DND-41 (cell line): Measurements from ENCODE around the gene PREX1.

ENCODE experiments used
- ATAC-seq: fragments of 200-7000 bp; cut with Tn5 transposase; 3 replicates; pipeline ENCODE4 v1.9.1; 2021; ENCODE audit warnings: low read depth; ENCODE audit not compliant: insufficient read depth
- DNase-seq: peaks from one replicate; pipeline ENCODE4 v3.0.0-alpha.2; 2020
- H2AFZ ChIP-seq: 2 replicates; pipeline ENCODE4 v1.6.0; 2012; ENCODE audit warnings: low read depth, low read length
- H3K27ac ChIP-seq: 2 replicates; pipeline ENCODE4 v1.5.1; 2012; ENCODE audit warnings: low read length, inconsistent platforms
- H3K27me3 ChIP-seq: fragments of 200-600 bp; sonication (generic); 2 replicates; pipeline ENCODE4 v1.6.0; 2012; ENCODE audit warnings: low read length, mild to moderate bottlenecking, inconsistent platforms; ENCODE audit not compliant: insufficient read depth, poor library complexity
- H3K36me3 ChIP-seq: 2 replicates; pipeline ENCODE4 v1.5.1; 2012; ENCODE audit warnings: low read length, inconsistent platforms; ENCODE audit not compliant: insufficient read depth
- H3K4me1 ChIP-seq: 2 replicates; pipeline ENCODE4 v1.5.1; 2012; ENCODE audit warnings: mild to moderate bottlenecking, low read length; ENCODE audit not compliant: insufficient read depth
- H3K4me2 ChIP-seq: 2 replicates; pipeline ENCODE4 v1.6.0; 2012; ENCODE audit warnings: mild to moderate bottlenecking, moderate library complexity, low read length, inconsistent platforms; ENCODE audit not compliant: insufficient read depth
- H3K4me3 ChIP-seq, 2 experiments: fragments of 200-600 bp in 1 of 2; shearing (Covaris generic) in 1 of 2; 2 replicates each; pipeline ENCODE4 v1.5.1; 2012 to 2016; ENCODE audit warnings: inconsistent platforms in 2 of 2, low read length in 2 of 2, mild to moderate bottlenecking in 2 of 2, low read depth in 1 of 2, moderate library complexity in 1 of 2
- H3K79me2 ChIP-seq: 2 replicates; pipeline ENCODE4 v1.6.0; 2012; ENCODE audit warnings: low read length, inconsistent platforms; ENCODE audit not compliant: insufficient read depth
- H3K9ac ChIP-seq: 2 replicates; pipeline ENCODE4 v1.6.0; 2012; ENCODE audit warnings: low read depth, mild to moderate bottlenecking, inconsistent platforms, low read length, moderate library complexity
- H3K9me3 ChIP-seq: 2 replicates; pipeline ENCODE4 v1.5.1; 2012; ENCODE audit warnings: low read length, moderate library complexity, mild to moderate bottlenecking, inconsistent platforms; ENCODE audit not compliant: insufficient read depth, severe bottlenecking
- H4K20me1 ChIP-seq: 2 replicates; pipeline ENCODE4 v1.6.0; 2012; ENCODE audit warnings: low read length; ENCODE audit not compliant: insufficient read depth
- EZH2 ChIP-seq: IDR thresholded peaks from 3 replicates; pipeline ENCODE4 v1.6.1; 2012; ENCODE audit warnings: borderline replicate concordance, low read depth, mild to moderate bottlenecking, moderate library complexity, low read length, inconsistent platforms; ENCODE audit not compliant: severe bottlenecking
- TF ChIP-seq, protein P1 (sequence below): IDR thresholded peaks from 2 replicates; pipeline ENCODE4 v1.5.1; 2012; ENCODE audit warnings: borderline replicate concordance, low read length, moderate library complexity, mild to moderate bottlenecking; ENCODE audit not compliant: poor library complexity, severe bottlenecking; ENCODE audit errors: extremely low read depth

PREX1 gene

DNA sequence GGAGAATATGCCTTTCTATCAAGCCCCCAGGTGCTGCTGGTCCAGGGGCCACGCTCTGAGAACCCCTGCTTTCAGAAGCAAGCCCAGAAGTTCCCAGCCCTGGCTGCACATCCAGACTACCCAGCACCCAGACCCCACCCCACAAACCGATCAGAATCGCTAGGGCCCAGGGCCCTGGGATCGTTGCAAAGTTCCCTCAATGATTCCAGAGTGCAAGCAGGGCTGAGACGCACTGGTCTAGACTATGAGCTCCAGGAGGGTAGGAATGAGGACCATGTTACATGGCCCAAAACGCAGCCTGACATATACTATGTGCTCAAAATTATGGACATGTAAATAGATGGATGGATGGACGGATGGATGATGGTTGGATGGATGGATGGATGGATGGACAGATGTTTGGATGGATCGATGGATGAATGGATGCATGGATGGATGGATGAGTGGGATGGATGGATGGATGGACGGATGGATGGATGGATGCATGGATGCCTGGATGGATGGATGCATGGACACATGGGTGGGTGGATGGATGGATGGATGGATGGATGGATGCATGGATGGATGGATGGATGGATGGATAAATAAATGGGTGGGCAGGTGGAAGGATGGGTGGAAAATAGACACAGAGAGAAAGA, 194.1 kb downstream of the PREX1 start:
- Histone ChIP-seq H3K9me3 (no peaks in the 10 kb centered on the region), H3K27me3 (no peaks in the 10 kb centered on the region), H3K27ac (no peak overlapping the region), H3K79me2 (no peaks in the 10 kb centered on the region), H4K20me1 (peaks cover 6% of the 10 kb centered on the region; the same call in 1 of the 2 replicates), H3K4me1 (no peaks in the 10 kb centered on the region), H3K36me3 (no peaks in the 10 kb centered on the region), H3K4me2 (no peak overlapping the region), H3K9ac (no peak overlapping the region), H2AFZ (no peak overlapping the region), H3K4me3 (no peak overlapping the region)
- ATAC-seq (no peak), DNase-seq (no peak)
- TF ChIP-seq EZH2: no peak
- TF ChIP-seq, protein P1, sequence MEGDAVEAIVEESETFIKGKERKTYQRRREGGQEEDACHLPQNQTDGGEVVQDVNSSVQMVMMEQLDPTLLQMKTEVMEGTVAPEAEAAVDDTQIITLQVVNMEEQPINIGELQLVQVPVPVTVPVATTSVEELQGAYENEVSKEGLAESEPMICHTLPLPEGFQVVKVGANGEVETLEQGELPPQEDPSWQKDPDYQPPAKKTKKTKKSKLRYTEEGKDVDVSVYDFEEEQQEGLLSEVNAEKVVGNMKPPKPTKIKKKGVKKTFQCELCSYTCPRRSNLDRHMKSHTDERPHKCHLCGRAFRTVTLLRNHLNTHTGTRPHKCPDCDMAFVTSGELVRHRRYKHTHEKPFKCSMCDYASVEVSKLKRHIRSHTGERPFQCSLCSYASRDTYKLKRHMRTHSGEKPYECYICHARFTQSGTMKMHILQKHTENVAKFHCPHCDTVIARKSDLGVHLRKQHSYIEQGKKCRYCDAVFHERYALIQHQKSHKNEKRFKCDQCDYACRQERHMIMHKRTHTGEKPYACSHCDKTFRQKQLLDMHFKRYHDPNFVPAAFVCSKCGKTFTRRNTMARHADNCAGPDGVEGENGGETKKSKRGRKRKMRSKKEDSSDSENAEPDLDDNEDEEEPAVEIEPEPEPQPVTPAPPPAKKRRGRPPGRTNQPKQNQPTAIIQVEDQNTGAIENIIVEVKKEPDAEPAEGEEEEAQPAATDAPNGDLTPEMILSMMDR: no peak

DNA sequence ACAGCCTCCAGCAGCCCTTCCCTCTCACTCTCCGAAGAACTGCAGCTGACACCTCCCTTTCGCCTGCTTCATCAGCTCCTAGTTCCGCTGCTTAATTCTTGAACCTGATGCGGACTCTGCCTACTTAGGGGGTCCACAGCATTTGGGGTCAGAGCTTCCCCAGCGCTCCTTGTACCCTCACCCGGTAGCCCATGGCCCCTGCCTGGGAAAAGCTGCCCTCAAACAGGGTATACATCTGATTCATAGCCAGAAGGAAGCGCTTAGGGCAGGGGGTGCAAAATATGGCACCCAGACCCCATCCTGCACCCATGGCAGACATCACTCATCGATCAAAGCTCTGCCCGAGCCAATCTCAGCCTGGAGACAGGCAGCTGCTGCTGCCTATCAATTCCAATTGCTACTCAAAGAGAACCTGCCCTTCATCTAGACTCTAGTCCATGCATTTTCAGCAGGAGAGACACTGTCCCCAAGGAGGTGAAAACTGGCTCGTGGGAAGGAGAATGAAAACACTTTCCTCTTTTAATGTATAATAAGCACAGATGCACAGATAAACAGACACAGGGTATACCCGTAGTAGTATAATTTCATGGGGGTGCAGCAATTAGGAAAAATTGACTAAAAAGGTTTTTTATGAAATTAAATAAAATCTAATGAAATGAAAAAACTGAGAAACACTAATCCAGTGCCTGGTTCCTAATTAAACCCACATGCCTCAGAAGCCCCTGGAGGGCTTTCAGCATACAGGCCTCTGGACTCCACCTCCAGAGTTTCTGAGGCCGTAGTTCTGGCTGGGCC, 194.8 kb downstream of the PREX1 start:
- H3K36me3 ChIP-seq: no peaks in the 10 kb centered on the region
- DNase-seq: no peak
- ATAC-seq: no peak
- no peaks in the 10 kb centered on the region for H3K4me1 ChIP-seq
- H3K27ac ChIP-seq: no peak overlapping the region
- peaks cover 6% of the 10 kb centered on the region; the same call in 1 of the 2 replicates for H4K20me1 ChIP-seq
- no peak overlapping the region for H2AFZ ChIP-seq
- H3K4me3 ChIP-seq: no peak overlapping the region
- H3K9me3 ChIP-seq: no peaks in the 10 kb centered on the region
- H3K79me2 ChIP-seq: no peaks in the 10 kb centered on the region
- H3K27me3 ChIP-seq: no peaks in the 10 kb centered on the region
- no peak overlapping the region for H3K4me2 ChIP-seq
- no peak overlapping the region for H3K9ac ChIP-seq
- TF ChIP-seq EZH2: no peak
- TF ChIP-seq, protein P1: no peak

DNA sequence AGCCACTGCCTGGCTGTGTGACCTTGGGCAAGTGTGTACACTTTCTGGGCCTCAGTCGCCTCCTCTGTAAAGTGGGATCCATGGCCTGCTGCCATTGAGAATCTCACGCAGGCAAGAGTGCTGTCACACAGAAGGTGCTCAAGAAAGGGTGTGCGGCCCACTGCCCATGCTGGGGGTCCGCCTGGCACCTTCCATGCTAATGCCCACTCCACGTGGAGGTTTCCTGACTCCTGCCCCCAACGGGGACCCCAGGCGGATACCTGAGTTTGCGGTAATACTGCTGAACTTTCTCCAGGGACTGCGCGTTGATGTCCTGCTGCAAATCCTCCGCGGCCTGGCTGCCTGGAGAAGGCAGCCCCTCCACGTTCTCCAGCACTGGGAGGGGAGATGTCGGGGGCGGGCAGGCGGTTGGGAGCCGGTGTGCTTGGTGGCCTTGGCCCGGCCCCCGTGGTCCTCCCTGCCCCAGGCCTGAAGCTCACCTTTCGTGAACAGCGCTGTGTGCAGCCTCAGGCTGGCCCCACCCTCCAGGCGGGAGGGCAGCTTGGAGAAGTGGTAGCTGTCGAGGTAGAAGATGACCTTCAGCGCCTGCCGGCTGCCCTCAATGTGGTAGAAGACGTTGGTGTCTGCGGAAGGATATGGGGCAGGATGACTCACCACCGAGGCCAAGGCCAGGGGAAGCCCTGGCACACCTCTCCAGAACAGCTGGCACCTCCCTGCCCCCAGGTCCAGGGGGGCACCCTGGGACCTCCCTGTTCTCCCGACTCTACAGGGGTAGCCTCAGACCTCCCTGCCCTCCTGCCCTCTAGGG, 195.6 kb downstream of the PREX1 start:
- H2AFZ ChIP-seq: no peak overlapping the region
- H3K4me1 ChIP-seq: peaks cover 3% of the 10 kb centered on the region
- ATAC-seq: no peak
- H3K79me2 ChIP-seq: no peaks in the 10 kb centered on the region
- no peak overlapping the region for H3K4me3 ChIP-seq
- no peak overlapping the region for H3K9ac ChIP-seq
- H4K20me1 ChIP-seq: peaks cover 11% of the 10 kb centered on the region; the same call in 1 of the 2 replicates
- H3K4me2 ChIP-seq: no peak overlapping the region
- no peak for TF ChIP-seq EZH2
- TF ChIP-seq, protein P1: no peak
- H3K9me3 ChIP-seq: no peaks in the 10 kb centered on the region
- no peak for DNase-seq
- H3K27ac ChIP-seq: no peak overlapping the region
- no peaks in the 10 kb centered on the region for H3K27me3 ChIP-seq
- H3K36me3 ChIP-seq: no peaks in the 10 kb centered on the region
